Measurements from ENCODE around the gene SHISA9.

The SHISA9 gene

DNA sequence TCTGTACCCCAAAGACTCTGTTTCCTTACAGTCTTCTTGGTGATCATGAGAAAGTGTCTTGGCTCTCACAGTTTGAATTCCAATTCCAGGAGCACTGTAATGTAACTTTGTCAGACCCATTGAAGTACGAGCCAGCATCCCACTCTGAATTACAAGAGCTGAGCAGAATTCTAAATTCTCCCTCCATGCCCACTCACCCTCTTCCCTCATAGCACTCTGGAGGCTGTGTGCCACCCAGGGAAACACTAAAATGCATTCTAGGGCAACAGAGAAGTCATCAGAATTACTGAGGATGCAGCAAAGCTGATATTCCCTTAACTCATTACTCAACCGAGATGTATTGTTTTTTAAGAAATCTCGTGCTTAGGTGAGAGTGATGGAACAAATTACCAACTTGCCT, 154.1 kb downstream of the SHISA9 start:
- no peak overlapping the region for H2AFZ ChIP-seq (ENCODE audit: low read depth, low read length)
- H3K4me1 ChIP-seq (ENCODE audit: low read length): peaks cover 6% of the 10 kb centered on the region; the same call in 1 of the 2 replicates
- no peaks in the 10 kb centered on the region for H3K27me3 ChIP-seq (ENCODE audit: low read depth, low read length)
- H3K4me2 ChIP-seq (ENCODE audit: low read length): no peak overlapping the region
- no peaks in the 10 kb centered on the region for H3K9me3 ChIP-seq (ENCODE audit: insufficient read depth, low read length)
- no peak overlapping the region for H3K9ac ChIP-seq (ENCODE audit: low read length)
- H3K27ac ChIP-seq (ENCODE audit: low read length): no peak overlapping the region
- TF ChIP-seq EZH2phosphoT487 (IDR thresholded peaks at IDR 0.05; ENCODE audit: low read depth) (no peak), CTCF (IDR thresholded peaks at IDR 0.05; ENCODE audit: low read depth, low read length) (no peak)
- H4K20me1 ChIP-seq (ENCODE audit: insufficient read depth, low read length): no peaks in the 10 kb centered on the region
- no peak overlapping the region for H3K4me3 ChIP-seq (ENCODE audit: low read length)
- no peaks in the 10 kb centered on the region for H3K36me3 ChIP-seq (replicated peaks; ENCODE audit: low read depth, low read length)
- no peaks in the 10 kb centered on the region for H3K79me2 ChIP-seq (ENCODE audit: low read length)

- H3K4me2 ChIP-seq (ENCODE audit: low read length): no peak overlapping the region
- no peaks in the 10 kb centered on the region for H3K79me2 ChIP-seq (ENCODE audit: low read length)
- H3K9ac ChIP-seq (ENCODE audit: low read length): no peak overlapping the region
- H3K27me3 ChIP-seq (ENCODE audit: low read depth, low read length): no peaks in the 10 kb centered on the region
- TF ChIP-seq EZH2phosphoT487 (IDR thresholded peaks at IDR 0.05; ENCODE audit: low read depth): no peak
- TF ChIP-seq CTCF (IDR thresholded peaks at IDR 0.05; ENCODE audit: low read depth, low read length): no peak
- H3K4me1 ChIP-seq (ENCODE audit: low read length): peaks cover 6% of the 10 kb centered on the region; the same call in 1 of the 2 replicates
- H3K36me3 ChIP-seq (replicated peaks; ENCODE audit: low read depth, low read length): no peaks in the 10 kb centered on the region
- H3K4me3 ChIP-seq (ENCODE audit: low read length): no peak overlapping the region
- no peak overlapping the region for H3K27ac ChIP-seq (ENCODE audit: low read length)
- no peaks in the 10 kb centered on the region for H3K9me3 ChIP-seq (ENCODE audit: insufficient read depth, low read length)
- no peaks in the 10 kb centered on the region for H4K20me1 ChIP-seq (ENCODE audit: insufficient read depth, low read length)
- H2AFZ ChIP-seq (ENCODE audit: low read depth, low read length): no peak overlapping the region
These were observed 155.2 kb downstream of the SHISA9 start for GRCh38 chr16:13056607-13057006.

GRCh38 chr16:13060932-13061331, 159.5 kb downstream of the SHISA9 start:
- Histone ChIP-seq H3K9me3 (ENCODE audit: insufficient read depth, low read length) (no peaks in the 10 kb centered on the region), H3K4me2 (ENCODE audit: low read length) (no peak overlapping the region), H3K27me3 (ENCODE audit: low read depth, low read length) (no peaks in the 10 kb centered on the region), H2AFZ (ENCODE audit: low read depth, low read length) (no peak overlapping the region), H3K79me2 (ENCODE audit: low read length) (no peaks in the 10 kb centered on the region), H3K9ac (ENCODE audit: low read length) (no peak overlapping the region), H3K4me3 (ENCODE audit: low read length) (no peak overlapping the region), H3K27ac (ENCODE audit: low read length) (no peak overlapping the region), H4K20me1 (ENCODE audit: insufficient read depth, low read length) (no peaks in the 10 kb centered on the region), H3K36me3 (replicated peaks; ENCODE audit: low read depth, low read length) (no peaks in the 10 kb centered on the region), H3K4me1 (ENCODE audit: low read length) (peaks cover 6% of the 10 kb centered on the region; the same call in 1 of the 2 replicates)
- no peak for TF ChIP-seq EZH2phosphoT487 (IDR thresholded peaks at IDR 0.05; ENCODE audit: low read depth)
- no peak for TF ChIP-seq CTCF (IDR thresholded peaks at IDR 0.05; ENCODE audit: low read depth, low read length)

- H2AFZ ChIP-seq (ENCODE audit: low read depth, low read length): no peak overlapping the region
- no peaks in the 10 kb centered on the region for H3K9me3 ChIP-seq (ENCODE audit: insufficient read depth, low read length)
- no peaks in the 10 kb centered on the region for H3K79me2 ChIP-seq (ENCODE audit: low read length)
- no peaks in the 10 kb centered on the region for H3K36me3 ChIP-seq (replicated peaks; ENCODE audit: low read depth, low read length)
- no peak overlapping the region for H3K27ac ChIP-seq (ENCODE audit: low read length)
- no peak for TF ChIP-seq CTCF (IDR thresholded peaks at IDR 0.05; ENCODE audit: low read depth, low read length)
- TF ChIP-seq EZH2phosphoT487 (IDR thresholded peaks at IDR 0.05; ENCODE audit: low read depth): no peak
- no peaks in the 10 kb centered on the region for H3K27me3 ChIP-seq (ENCODE audit: low read depth, low read length)
- H3K4me3 ChIP-seq (ENCODE audit: low read length): no peak overlapping the region
- peaks cover 4% of the 10 kb centered on the region; the same call in 1 of the 2 replicates for H3K4me1 ChIP-seq (ENCODE audit: low read length)
- no peak overlapping the region for H3K4me2 ChIP-seq (ENCODE audit: low read length)
- no peak overlapping the region for H3K9ac ChIP-seq (ENCODE audit: low read length)
- H4K20me1 ChIP-seq (ENCODE audit: insufficient read depth, low read length): no peaks in the 10 kb centered on the region
These were observed 160.3 kb downstream of the SHISA9 start for GRCh38 chr16:13061691-13062090.
